ENCODE measurements around the gene LLGL1. TPM values are rescaled to one million over a fixed set of nuclear protein-coding genes. Genes with fewer than 3 reads are reported as not detected.

The LLGL1 gene
- total and polyA plus RNA-seq, 10 of the 15 experiments (the other 5 are each of a cell fraction or from before 2014, with no cell fraction given): 0.02 to 9.2 (median 2.5) TPM

- WGBS (ENCODE audit: insufficient coverage, insufficient replicate concordance, low lambda C conversion rate, missing lambda C conversion rate): 60% methylated on average over 10 of the region's 10 CpGs
- ChIA-PET CTCF (no interaction called here), POLR2A (no interaction called here), RAD21 (ENCODE audit: unreplicated experiment) (no interaction called here), SMC1A (ENCODE audit: uncharacterized antibody, unreplicated experiment) (no interaction called here)
- Histone ChIP-seq H4K20me1 (ENCODE audit: control insufficient read depth, insufficient read depth) (no peaks in the 10 kb centered on the region), H3K4me3 (no peak overlapping the region), H2AFZ (ENCODE audit: control insufficient read depth, low read depth, low read length) (no peak overlapping the region), H3K27ac (ENCODE audit: control insufficient read depth, insufficient read depth) (no peak overlapping the region), H3K9me3 (replicated peaks; ENCODE audit: control insufficient read depth, insufficient read depth, low read length) (no peaks in the 10 kb centered on the region), H3K9ac (ENCODE audit: control insufficient read depth, insufficient read depth, low read length) (no peak overlapping the region), H3K27me3 (replicated peaks in 1 of 2; ENCODE audit: control insufficient read depth in 2 of 2, insufficient read depth in 2 of 2, low read length in 1 of 2) (no peaks in the 10 kb centered on the region), H3K4me2 (ENCODE audit: control insufficient read depth, insufficient read depth) (no peak overlapping the region), H3K4me1 (ENCODE audit: control insufficient read depth, insufficient read depth, low read length) (no peaks in the 10 kb centered on the region), H3K36me3 (ENCODE audit: control insufficient read depth in 2 of 2, insufficient read depth in 2 of 2, low read length in 1 of 2) (peaks cover 0 to 5% of the 10 kb centered on the region in 2 experiments; a peak in 3 of 4 replicates), H3K79me2 (ENCODE audit: control insufficient read depth, insufficient read depth, low read length) (no peaks in the 10 kb centered on the region)
- no peak for FAIRE-seq
- no TSS peak for BruUV-seq (replicated peaks)
- TF ChIP-seq IRF3 (IDR thresholded peaks at IDR 0.05) (no peak), POLR2A (IDR thresholded peaks at IDR 0.05; ENCODE audit: low read depth, low read length) (peak; percentile 17; the same call in 1 of the 2 replicates)
- intact Hi-C loops (cut with micrococcal nuclease; ENCODE audit: unreplicated experiment) (no loop called here), in situ Hi-C loops (cut with MboI) (no loop called here)
- DNase-seq (ENCODE audit: low read depth, low spot score): no peak
- ATAC-seq: no peak
These were observed 41.9 kb downstream of the LLGL1 start for GRCh38 chr17:18267366-18267765.

DNA sequence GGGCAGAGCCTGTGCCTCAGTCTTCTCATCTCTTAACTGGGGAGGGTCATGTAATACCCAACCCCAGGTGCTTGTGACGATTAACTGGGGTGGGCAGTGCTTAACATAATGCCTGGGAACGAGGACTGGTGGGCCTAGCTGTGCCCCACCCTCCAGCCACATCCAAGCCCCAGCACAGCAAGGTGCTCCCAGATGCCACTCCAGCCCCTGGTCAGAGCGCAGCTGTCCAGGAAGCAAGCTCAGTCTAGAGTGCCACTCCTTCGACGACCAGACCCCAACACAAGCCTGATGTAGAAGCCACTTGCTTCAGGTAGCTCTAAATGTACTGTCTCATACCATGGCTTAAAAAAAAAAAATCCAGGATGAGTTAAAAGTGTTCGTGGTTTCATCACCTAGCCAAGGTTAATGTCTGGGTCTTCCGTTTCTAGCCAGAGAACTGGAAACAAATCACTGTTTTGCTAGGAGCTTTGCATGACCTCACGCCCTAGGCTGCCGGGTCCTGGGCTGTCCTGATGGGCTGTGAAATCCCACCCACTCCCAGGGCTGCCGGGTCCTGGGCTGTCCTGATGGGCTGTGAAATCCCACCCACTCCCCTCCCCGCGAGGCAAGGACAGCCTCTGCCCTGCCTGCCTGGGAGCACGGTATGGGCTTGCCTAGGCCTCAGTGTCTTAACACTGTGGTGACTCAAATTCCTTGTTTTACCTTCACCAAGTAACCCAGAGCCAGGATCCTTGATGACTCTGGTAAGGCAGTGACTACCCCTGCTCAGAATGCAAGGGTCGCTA is 42.7 kb downstream of the LLGL1 start:
- intact Hi-C loops (cut with micrococcal nuclease; ENCODE audit: unreplicated experiment): no loop called here
- Histone ChIP-seq H2AFZ (ENCODE audit: control insufficient read depth, low read depth, low read length) (no peak overlapping the region), H3K79me2 (ENCODE audit: control insufficient read depth, insufficient read depth, low read length) (no peaks in the 10 kb centered on the region), H3K27ac (ENCODE audit: control insufficient read depth, insufficient read depth) (no peak overlapping the region), H4K20me1 (ENCODE audit: control insufficient read depth, insufficient read depth) (no peaks in the 10 kb centered on the region), H3K9ac (ENCODE audit: control insufficient read depth, insufficient read depth, low read length) (no peak overlapping the region), H3K4me2 (ENCODE audit: control insufficient read depth, insufficient read depth) (no peak overlapping the region), H3K36me3 (ENCODE audit: control insufficient read depth in 2 of 2, insufficient read depth in 2 of 2, low read length in 1 of 2) (peaks cover 0 to 5% of the 10 kb centered on the region in 2 experiments; a peak in 3 of 4 replicates), H3K4me1 (ENCODE audit: control insufficient read depth, insufficient read depth, low read length) (no peaks in the 10 kb centered on the region), H3K27me3 (replicated peaks in 1 of 2; ENCODE audit: control insufficient read depth in 2 of 2, insufficient read depth in 2 of 2, low read length in 1 of 2) (no peaks in the 10 kb centered on the region), H3K9me3 (replicated peaks; ENCODE audit: control insufficient read depth, insufficient read depth, low read length) (no peaks in the 10 kb centered on the region), H3K4me3 (no peak overlapping the region)
- POLR2A ChIA-PET: no interaction called here
- in situ Hi-C loops (cut with MboI): no loop called here
- no peak for ATAC-seq
- SMC1A ChIA-PET (ENCODE audit: uncharacterized antibody, unreplicated experiment): interaction anchor here (1.5 kb wide), 1 partner anchor 33 kb away, joined by 3 read pairs; no protein-coding TSS in a partner anchor
- no TSS peak for BruUV-seq (replicated peaks)
- CTCF ChIA-PET: interaction anchor here (0.6 kb wide), 1 partner anchor 80 kb away, joined by 3 read pairs; no protein-coding TSS in a partner anchor
- no peak for FAIRE-seq
- no peak for DNase-seq (ENCODE audit: low read depth, low spot score)
- RAD21 ChIA-PET (ENCODE audit: unreplicated experiment): no interaction called here
- no peak for TF ChIP-seq HDGF (IDR thresholded peaks at IDR 0.05)
- no peak for TF ChIP-seq CHD1 (IDR thresholded peaks at IDR 0.05; ENCODE audit: low read depth, low read length)
- TF ChIP-seq CBX3 (IDR thresholded peaks at IDR 0.05; ENCODE audit: borderline replicate concordance, low read depth): no peak
- no peak for TF ChIP-seq ATF2 (IDR thresholded peaks at IDR 0.05; ENCODE audit: low read length)
- no peak for TF ChIP-seq NBN (IDR thresholded peaks at IDR 0.05)
- no peak for TF ChIP-seq CBFB (IDR thresholded peaks at IDR 0.05; ENCODE audit: low read depth)
- TF ChIP-seq, protein P1, sequence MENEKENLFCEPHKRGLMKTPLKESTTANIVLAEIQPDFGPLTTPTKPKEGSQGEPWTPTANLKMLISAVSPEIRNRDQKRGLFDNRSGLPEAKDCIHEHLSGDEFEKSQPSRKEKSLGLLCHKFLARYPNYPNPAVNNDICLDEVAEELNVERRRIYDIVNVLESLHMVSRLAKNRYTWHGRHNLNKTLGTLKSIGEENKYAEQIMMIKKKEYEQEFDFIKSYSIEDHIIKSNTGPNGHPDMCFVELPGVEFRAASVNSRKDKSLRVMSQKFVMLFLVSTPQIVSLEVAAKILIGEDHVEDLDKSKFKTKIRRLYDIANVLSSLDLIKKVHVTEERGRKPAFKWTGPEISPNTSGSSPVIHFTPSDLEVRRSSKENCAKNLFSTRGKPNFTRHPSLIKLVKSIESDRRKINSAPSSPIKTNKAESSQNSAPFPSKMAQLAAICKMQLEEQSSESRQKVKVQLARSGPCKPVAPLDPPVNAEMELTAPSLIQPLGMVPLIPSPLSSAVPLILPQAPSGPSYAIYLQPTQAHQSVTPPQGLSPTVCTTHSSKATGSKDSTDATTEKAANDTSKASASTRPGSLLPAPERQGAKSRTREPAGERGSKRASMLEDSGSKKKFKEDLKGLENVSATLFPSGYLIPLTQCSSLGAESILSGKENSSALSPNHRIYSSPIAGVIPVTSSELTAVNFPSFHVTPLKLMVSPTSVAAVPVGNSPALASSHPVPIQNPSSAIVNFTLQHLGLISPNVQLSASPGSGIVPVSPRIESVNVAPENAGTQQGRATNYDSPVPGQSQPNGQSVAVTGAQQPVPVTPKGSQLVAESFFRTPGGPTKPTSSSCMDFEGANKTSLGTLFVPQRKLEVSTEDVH (IDR thresholded peaks at IDR 0.05; ENCODE audit: low read depth, partially characterized antibody): no peak
- no peak for TF ChIP-seq CREM (IDR thresholded peaks at IDR 0.05; ENCODE audit: low read depth)
- no peak; the same call in 1 of the 2 replicates for TF ChIP-seq POLR2A (IDR thresholded peaks at IDR 0.05; ENCODE audit: low read depth, low read length)
- 74% methylated on average over 14 of the region's 14 CpGs for WGBS (ENCODE audit: insufficient coverage, insufficient replicate concordance, low lambda C conversion rate, missing lambda C conversion rate)

Data from GM12878 (cell line).